K562 (cell line): Measurements from ENCODE around the gene EPM2A. TPM values are rescaled to one million over a fixed set of nuclear protein-coding genes. Genes with fewer than 3 reads are reported as not detected.

Experiments
- CHD7 ChIP-seq: fragments of 200-600 bp; sonication (generic); IDR thresholded peaks from one replicate; pipeline ENCODE4 v1.6.1; 2012; ENCODE audit warnings: mild to moderate bottlenecking, low read depth, low read length, inconsistent platforms
- GABPA ChIP-seq: fragments of 200-800 bp; sonication (Bioruptor generic); conservative IDR thresholded peaks from 2 replicates; pipeline ENCODE4 v1.6.1; 2016; ENCODE audit warnings: low read depth, missing genetic modification characterization, missing compliant biosample characterization
- KAT7 ChIP-seq: sonication (generic); formaldehyde crosslinking; IDR thresholded peaks from 2 replicates; pipeline ENCODE4 v1.8.0; 2022; ENCODE audit warnings: missing genetic modification reagents, mild to moderate bottlenecking, borderline replicate concordance
- MYC ChIP-seq, 2 experiments: fragments of 250-450 bp in 1 of 2; sonication (Bioruptor Pico) in 1 of 2; IDR thresholded peaks; 2 replicates each; pipeline versions ENCODE4 v1.5.1 to v1.6.1; 2012 to 2021; ENCODE audit warnings: low read depth in 2 of 2, borderline replicate concordance in 1 of 2, improper control_type of control experiment in 1 of 2, low read length in 1 of 2, mild to moderate bottlenecking in 1 of 2, moderate library complexity in 1 of 2
- ZNF699 ChIP-seq: fragments of 250-450 bp; sonication (Bioruptor Pico); IDR thresholded peaks from 2 replicates; pipeline ENCODE4 v1.8.0; 2021; ENCODE audit warnings: mild to moderate bottlenecking, moderate library complexity; ENCODE audit not compliant: insufficient replicate concordance
- polyA plus RNA-seq, 8 experiments: library from polyadenylated mRNA; depleted of rRNA in 4 of 8; stranded (reverse) in 5 of 8; unstranded in 3 of 8; fragments of >200 nt; fragmentation: Nextera tagmentation in 2 of 8; fragmentation: Illumina TruSeq in 1 of 8; extraction: Ambion mirVana in 2 of 8; extraction: Trizol in 1 of 8; gene quantifications; 2 replicates each; pipeline versions ENCODE4 v1.2.1 to v1.2.3, GENCODE V29; 2011 to 2014; ENCODE audit warnings: inconsistent platforms in 1 of 8, missing spikeins in 1 of 8
- total RNA-seq, 7 experiments: library from RNA; depleted of rRNA in 6 of 7; stranded (reverse); fragments of >200 nt in 6 of 7; fragmentation: Illumina TruSeq in 2 of 7; extraction: Trizol in 2 of 7; gene quantifications; 2 replicates each; pipeline versions ENCODE4 v1.2.1 to v1.2.3, GENCODE V29; 2011 to 2021; ENCODE audit warnings: low replicate concordance in 1 of 7
- TF ChIP-seq, protein P1 (sequence below): IDR thresholded peaks from 2 replicates; pipeline ENCODE4 v1.6.1; 2014; ENCODE audit warnings: antibody characterized with exemption
- TF ChIP-seq, protein P2 (sequence below), 2 experiments: IDR thresholded peaks in 1 of 2; conservative IDR thresholded peaks in 1 of 2; 2 replicates each; pipeline ENCODE4 v1.6.1; 2016; ENCODE audit warnings: low read depth in 2 of 2, mild to moderate bottlenecking in 1 of 2, missing compliant biosample characterization in 1 of 2, missing genetic modification characterization in 1 of 2, moderate library complexity in 1 of 2

The EPM2A gene
- total and polyA plus RNA-seq, 9 of the 15 experiments (the other 6 are each of a cell fraction or from before 2014, with no cell fraction given), result 0.35 to 5.3 (median 2.5) TPM

DNA sequence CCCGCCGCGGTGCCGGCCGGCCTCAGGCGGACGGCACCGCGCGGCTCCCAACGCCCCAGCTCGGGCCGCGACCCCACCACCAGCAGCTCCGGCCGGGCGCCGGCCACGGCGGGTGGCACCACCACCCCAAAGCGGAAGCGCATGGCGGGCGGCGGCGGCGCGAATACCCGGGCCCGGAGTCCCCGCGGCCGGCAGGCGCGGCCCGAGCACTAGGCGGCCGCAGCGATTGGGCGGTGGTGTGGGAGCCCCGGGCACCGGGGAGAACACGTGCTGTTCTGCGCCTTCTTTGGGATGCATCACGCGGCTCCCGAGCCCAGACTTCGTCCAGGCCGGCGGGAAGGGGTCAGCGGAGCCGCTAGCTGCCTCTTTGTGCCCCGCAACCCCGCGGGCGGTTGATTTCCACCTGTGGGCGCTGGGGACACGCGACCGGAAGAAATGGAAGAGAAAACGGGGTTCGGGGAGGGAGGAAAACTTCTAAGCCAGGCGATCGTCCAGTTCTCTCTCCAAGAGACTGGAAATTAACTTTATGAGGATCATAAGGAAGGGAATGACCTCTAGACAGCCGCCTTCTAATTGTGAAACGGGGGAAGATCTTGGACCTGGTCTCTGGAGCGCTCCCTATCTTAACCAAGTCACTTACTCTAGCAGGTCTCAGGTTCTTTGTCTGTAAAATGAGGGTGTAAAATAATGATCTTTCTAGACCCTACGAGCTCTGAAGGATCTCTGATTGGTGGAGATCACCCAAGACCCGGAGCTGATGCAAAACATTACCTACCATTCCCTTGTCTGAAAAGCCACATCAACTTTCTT lies at the start of gene EPM2A (continued):
- TF ChIP-seq CHD7 (no peak), MYC (IDR thresholded peaks at IDR 0.05; ENCODE audit: low read depth, low read length) (peak; percentile 91), MYC (CRISPR knock-in tag; IDR thresholded peaks at IDR 0.05; ENCODE audit: borderline replicate concordance, low read depth) (peak; percentile 90; the same call in 1 of the 2 replicates), ZNF699 (CRISPR knock-in tag) (no peak), KAT7 (CRISPR knock-in tag) (no peak; the same call in 1 of the 2 replicates), GABPA (peak; percentile 75)
- TF ChIP-seq, protein P1, sequence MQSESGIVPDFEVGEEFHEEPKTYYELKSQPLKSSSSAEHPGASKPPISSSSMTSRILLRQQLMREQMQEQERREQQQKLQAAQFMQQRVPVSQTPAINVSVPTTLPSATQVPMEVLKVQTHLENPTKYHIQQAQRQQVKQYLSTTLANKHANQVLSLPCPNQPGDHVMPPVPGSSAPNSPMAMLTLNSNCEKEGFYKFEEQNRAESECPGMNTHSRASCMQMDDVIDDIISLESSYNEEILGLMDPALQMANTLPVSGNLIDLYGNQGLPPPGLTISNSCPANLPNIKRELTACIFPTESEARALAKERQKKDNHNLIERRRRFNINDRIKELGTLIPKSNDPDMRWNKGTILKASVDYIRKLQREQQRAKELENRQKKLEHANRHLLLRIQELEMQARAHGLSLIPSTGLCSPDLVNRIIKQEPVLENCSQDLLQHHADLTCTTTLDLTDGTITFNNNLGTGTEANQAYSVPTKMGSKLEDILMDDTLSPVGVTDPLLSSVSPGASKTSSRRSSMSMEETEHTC, result 0 out of 2 replicates have a peak, but pooled peaks have one; percentile 26
- TF ChIP-seq, protein P2, sequence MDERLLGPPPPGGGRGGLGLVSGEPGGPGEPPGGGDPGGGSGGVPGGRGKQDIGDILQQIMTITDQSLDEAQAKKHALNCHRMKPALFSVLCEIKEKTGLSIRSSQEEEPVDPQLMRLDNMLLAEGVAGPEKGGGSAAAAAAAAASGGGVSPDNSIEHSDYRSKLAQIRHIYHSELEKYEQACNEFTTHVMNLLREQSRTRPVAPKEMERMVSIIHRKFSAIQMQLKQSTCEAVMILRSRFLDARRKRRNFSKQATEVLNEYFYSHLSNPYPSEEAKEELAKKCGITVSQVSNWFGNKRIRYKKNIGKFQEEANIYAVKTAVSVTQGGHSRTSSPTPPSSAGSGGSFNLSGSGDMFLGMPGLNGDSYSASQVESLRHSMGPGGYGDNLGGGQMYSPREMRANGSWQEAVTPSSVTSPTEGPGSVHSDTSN (CRISPR knock-in tag; IDR thresholded peaks at IDR 0.05; ENCODE audit: low read depth), result no peak
- TF ChIP-seq, protein P2 (tag; conservative IDR thresholded peaks at IDR 0.05; ENCODE audit: low read depth), result no peak
